Nephron progenitor cell (in vitro differentiated cells): ENCODE results near the gene KRTAP5-5.

Experiments
- DNase-seq: peaks from one replicate; pipeline ENCODE4 v3.0.0; 2021
- H3K27ac Mint-ChIP-seq: 2 replicates; pipeline ENCODE4 v1.8.0; 2021; ENCODE audit warnings: mild to moderate bottlenecking, moderate library complexity, mixed read lengths
- H3K27me3 Mint-ChIP-seq: 2 replicates; pipeline ENCODE4 v1.8.0; 2021; ENCODE audit warnings: mild to moderate bottlenecking, low read depth, mixed read lengths; ENCODE audit not compliant: poor library complexity
- H3K36me3 Mint-ChIP-seq: 2 replicates; pipeline ENCODE4 v1.8.0; 2021; ENCODE audit warnings: low read depth, mixed read lengths
- H3K4me1 Mint-ChIP-seq: 2 replicates; pipeline ENCODE4 v1.8.0; 2021; ENCODE audit warnings: mixed read lengths
- H3K4me3 Mint-ChIP-seq: 2 replicates; pipeline ENCODE4 v1.8.0; 2021; ENCODE audit warnings: mild to moderate bottlenecking, moderate library complexity, mixed read lengths
- H3K9me3 Mint-ChIP-seq: 2 replicates; pipeline ENCODE4 v1.8.0; 2021; ENCODE audit warnings: mild to moderate bottlenecking, moderate library complexity, mixed read lengths
- CTCF ChIP-seq: fragments of 200-600 bp; sonication (generic); IDR thresholded peaks from 2 replicates; pipeline ENCODE4 v1.5.0; 2021; ENCODE audit warnings: antibody characterized with exemption

The KRTAP5-5 gene

GRCh38 chr11:1608363-1608762 is 21.2 kb upstream of the KRTAP5-5 start, which contains the start of gene KRTAP5-3:
Gene KRTAP5-3, minus strand, starts transcription at chr11:1608463. Its CDS starts 78 bp downstream, at chr11:1608385.
- H3K4me1 Mint-ChIP-seq, result peaks cover 14% of the 10 kb centered on the region
- H3K36me3 Mint-ChIP-seq, result no peaks in the 10 kb centered on the region
- no peak for DNase-seq
- peaks cover 13% of the 10 kb centered on the region for H3K9me3 Mint-ChIP-seq
- H3K27me3 Mint-ChIP-seq, result peaks cover 49% of the 10 kb centered on the region
- no peak for TF ChIP-seq CTCF
- H3K27ac Mint-ChIP-seq, result no peak within 1 kb of the TSS
- H3K4me3 Mint-ChIP-seq, result peak within 1 kb of the TSS; percentile 63

- no peak for DNase-seq
- TF ChIP-seq CTCF, result no peak
- H3K27me3 Mint-ChIP-seq, result peaks cover 38% of the 10 kb centered on the region
Observed at GRCh38 chr11:1618231-1618630, 11.3 kb upstream of the KRTAP5-5 start.

GRCh38 chr11:1619449-1619848 is 10.1 kb upstream of the KRTAP5-5 start:
- no peak for DNase-seq
- peaks cover 38% of the 10 kb centered on the region for H3K27me3 Mint-ChIP-seq
- H3K9me3 Mint-ChIP-seq, result peaks cover 20% of the 10 kb centered on the region
- no peak for TF ChIP-seq CTCF
- no peaks in the 10 kb centered on the region for H3K36me3 Mint-ChIP-seq
- H3K4me1 Mint-ChIP-seq, result peaks cover 16% of the 10 kb centered on the region
- no peak overlapping the region for H3K4me3 Mint-ChIP-seq
- H3K27ac Mint-ChIP-seq, result no peak overlapping the region

More at GRCh38 chr11:1618231-1618630, 11.3 kb upstream of the KRTAP5-5 start:
- H3K4me1 Mint-ChIP-seq, result peaks cover 6% of the 10 kb centered on the region
- no peak overlapping the region for H3K4me3 Mint-ChIP-seq
- no peaks in the 10 kb centered on the region for H3K36me3 Mint-ChIP-seq
- H3K9me3 Mint-ChIP-seq, result peaks cover 20% of the 10 kb centered on the region
- H3K27ac Mint-ChIP-seq, result peak overlapping the region; percentile 18

GRCh38 chr11:1622086-1622485 is 7.5 kb upstream of the KRTAP5-5 start, which contains the start of gene KRTAP5-4:
Gene KRTAP5-4, minus strand, starts transcription at chr11:1622138. Its CDS starts 45 bp downstream, at chr11:1622093.
- Mint-ChIP-seq H3K27ac (peak within 1 kb of the TSS; percentile 43), H3K4me3 (no peak within 1 kb of the TSS), H3K4me1 (peaks cover 20% of the 10 kb centered on the region), H3K27me3 (peaks cover 46% of the 10 kb centered on the region), H3K9me3 (peaks cover 13% of the 10 kb centered on the region), H3K36me3 (no peaks in the 10 kb centered on the region)
- no peak for TF ChIP-seq CTCF
- no peak for DNase-seq

- no peak for TF ChIP-seq CTCF
- H3K36me3 Mint-ChIP-seq, result no peaks in the 10 kb centered on the region
- H3K9me3 Mint-ChIP-seq, result peaks cover 5% of the 10 kb centered on the region
- no peak for DNase-seq
- H3K27me3 Mint-ChIP-seq, result peaks cover 40% of the 10 kb centered on the region
- peaks cover 20% of the 10 kb centered on the region for H3K4me1 Mint-ChIP-seq
- no peak overlapping the region for H3K4me3 Mint-ChIP-seq
- no peak overlapping the region for H3K27ac Mint-ChIP-seq
Observed at GRCh38 chr11:1623716-1624115, 5.9 kb upstream of the KRTAP5-5 start.

GRCh38 chr11:1624621-1625020 is 5.0 kb upstream of the KRTAP5-5 start:
- no peaks in the 10 kb centered on the region for H3K9me3 Mint-ChIP-seq
- H3K36me3 Mint-ChIP-seq, result no peaks in the 10 kb centered on the region
- peaks cover 33% of the 10 kb centered on the region for H3K27me3 Mint-ChIP-seq
- no peak overlapping the region for H3K27ac Mint-ChIP-seq
- no peak for TF ChIP-seq CTCF
- H3K4me1 Mint-ChIP-seq, result peaks cover 21% of the 10 kb centered on the region
- DNase-seq, result no peak
- no peak overlapping the region for H3K4me3 Mint-ChIP-seq
